Fibroblast of mammary gland (primary cell): ENCODE data around the gene CADPS2.

ENCODE experiments used
- DNase-seq: peaks from one replicate; pipeline ENCODE4 v3.0.0-alpha.2; 2010; ENCODE audit warnings: low read depth
- H3K4me3 ChIP-seq: 2 replicates; pipeline ENCODE4 v1.5.1; 2011; ENCODE audit warnings: low read depth, mild to moderate bottlenecking, low read length, moderate library complexity; ENCODE audit not compliant: control insufficient read depth
- TF ChIP-seq, protein P1 (sequence below): conservative IDR thresholded peaks from 2 replicates; pipeline ENCODE4 v1.5.1; 2011; ENCODE audit warnings: low read depth, low read length, inconsistent platforms; ENCODE audit not compliant: control insufficient read depth, insufficient read depth

The CADPS2 gene

DNA sequence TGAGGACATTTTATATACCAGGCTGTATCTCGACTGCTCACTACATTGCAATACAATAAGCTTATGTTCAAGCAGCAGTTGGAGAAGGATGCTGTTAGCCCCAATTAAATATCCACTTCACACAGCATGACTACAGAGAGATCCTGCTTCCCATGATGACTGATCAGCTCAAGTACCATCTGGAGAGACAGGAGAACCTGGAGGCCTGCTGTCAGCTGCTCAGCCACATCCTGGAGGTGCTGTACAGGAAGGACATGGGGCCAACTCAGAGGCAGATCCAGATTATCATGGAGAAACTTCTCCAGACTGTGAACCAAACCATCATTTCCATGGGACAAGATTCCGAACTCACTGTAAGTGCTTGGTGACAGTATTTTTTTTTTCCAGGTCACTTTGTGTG is 209.8 kb downstream of the CADPS2 start:
- DNase-seq = no peak
- TF ChIP-seq, protein P1, sequence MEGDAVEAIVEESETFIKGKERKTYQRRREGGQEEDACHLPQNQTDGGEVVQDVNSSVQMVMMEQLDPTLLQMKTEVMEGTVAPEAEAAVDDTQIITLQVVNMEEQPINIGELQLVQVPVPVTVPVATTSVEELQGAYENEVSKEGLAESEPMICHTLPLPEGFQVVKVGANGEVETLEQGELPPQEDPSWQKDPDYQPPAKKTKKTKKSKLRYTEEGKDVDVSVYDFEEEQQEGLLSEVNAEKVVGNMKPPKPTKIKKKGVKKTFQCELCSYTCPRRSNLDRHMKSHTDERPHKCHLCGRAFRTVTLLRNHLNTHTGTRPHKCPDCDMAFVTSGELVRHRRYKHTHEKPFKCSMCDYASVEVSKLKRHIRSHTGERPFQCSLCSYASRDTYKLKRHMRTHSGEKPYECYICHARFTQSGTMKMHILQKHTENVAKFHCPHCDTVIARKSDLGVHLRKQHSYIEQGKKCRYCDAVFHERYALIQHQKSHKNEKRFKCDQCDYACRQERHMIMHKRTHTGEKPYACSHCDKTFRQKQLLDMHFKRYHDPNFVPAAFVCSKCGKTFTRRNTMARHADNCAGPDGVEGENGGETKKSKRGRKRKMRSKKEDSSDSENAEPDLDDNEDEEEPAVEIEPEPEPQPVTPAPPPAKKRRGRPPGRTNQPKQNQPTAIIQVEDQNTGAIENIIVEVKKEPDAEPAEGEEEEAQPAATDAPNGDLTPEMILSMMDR = no peak

DNA sequence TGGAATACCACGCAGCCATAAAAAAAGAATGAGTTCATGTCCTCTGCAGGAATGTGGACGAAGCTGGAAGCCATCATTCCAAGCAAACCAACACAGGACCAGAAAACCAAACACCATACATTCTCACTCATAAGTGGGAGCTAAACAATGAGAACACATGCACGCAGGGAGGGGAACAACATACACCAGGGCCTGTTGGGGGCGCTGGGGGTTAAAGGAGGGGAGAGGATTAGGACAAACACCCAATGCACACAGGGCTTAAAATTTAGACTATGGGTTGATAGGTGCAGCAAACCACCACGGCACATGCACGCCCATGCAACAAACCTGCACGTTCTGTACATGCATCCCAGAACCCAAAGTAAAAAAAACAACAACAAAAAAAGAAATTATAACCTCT is 210.6 kb downstream of the CADPS2 start:
- H3K4me3 ChIP-seq = no peak overlapping the region
- TF ChIP-seq, protein P1 = no peak
- DNase-seq = no peak

More for the DNA sequence above, 209.8 kb downstream of the CADPS2 start:
- no peak overlapping the region for H3K4me3 ChIP-seq

DNA sequence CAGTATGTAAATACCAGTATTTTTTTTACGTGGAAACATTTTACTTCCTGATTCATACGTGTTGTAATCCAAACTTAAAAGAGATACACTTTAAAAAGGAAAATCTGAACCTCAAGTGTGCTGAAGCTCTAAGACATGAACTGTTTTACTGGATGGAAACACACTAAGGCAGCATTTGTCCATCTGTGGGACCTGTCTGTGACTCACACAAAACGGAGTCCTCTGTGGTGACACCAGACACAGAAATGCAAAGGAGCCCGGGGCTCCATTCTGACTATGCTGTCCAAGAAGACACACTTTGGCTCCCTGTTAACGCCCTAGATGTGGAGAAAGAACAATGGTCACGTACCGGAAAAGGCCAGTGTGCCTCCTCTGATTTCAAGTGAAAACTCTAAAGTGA is 211.2 kb downstream of the CADPS2 start:
- no peak overlapping the region for H3K4me3 ChIP-seq
- peak; percentile 39 for DNase-seq
- TF ChIP-seq, protein P1 = no peak

DNA sequence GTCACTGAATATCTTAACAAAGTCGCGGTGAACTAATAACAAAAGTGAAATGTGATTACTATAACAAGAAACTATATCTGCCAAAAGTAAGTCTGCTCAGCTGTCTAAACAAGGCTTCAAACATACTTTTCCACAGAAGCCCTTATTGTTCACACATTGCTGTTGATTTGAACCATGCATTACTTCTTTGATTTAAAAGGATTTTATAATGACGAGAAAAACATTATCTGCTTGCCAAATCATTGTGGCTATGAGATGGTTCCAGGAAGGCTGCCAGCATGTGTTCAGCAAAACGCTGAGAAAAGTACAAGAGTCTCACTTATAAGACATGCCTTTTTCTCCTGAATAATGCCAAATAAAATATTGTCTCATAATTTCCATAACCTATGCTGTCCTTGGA is 211.8 kb downstream of the CADPS2 start:
- peak; percentile 88 for DNase-seq
- H3K4me3 ChIP-seq = no peak overlapping the region
- TF ChIP-seq, protein P1 = no peak

DNA sequence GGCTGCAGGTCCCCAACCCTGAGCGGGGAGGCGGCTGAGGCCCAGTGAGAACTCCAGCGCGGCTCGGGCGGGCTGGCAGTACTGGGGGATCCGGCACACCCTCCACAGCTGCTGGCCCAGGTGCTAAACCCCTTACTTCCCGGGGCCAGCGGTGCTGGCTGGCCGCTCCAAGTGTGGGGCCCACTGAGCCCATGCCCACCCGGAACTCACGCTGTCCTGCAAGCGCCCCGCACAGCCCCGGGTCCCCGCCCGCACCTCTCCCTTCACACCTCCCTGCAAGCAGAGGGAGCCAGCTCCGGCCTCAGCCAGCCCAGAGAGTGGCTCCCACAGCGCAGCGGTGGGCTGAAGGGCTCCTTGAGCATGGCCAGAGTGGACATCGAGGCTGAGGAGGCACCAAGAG is 212.3 kb downstream of the CADPS2 start:
- no peak overlapping the region for H3K4me3 ChIP-seq
- DNase-seq = no peak
- TF ChIP-seq, protein P1 = no peak

DNA sequence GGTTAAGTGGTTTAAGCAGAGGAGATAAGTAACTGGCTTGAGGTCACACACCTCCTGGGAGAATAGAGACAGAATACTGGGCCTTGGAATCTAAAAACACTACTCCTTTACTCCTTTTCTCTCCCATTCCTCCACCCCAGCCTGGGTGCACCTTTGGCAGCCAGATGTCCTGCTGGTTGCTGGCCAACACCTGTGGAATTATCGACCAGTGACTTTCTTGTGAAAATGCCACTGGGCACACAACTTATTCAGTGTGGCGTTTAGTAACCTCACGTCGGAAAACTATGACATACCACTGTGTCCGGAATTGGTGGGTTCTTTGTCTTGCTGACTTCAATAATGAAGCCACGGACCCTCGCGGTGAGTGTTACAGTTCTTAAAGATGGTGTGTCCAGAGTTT is 213.7 kb downstream of the CADPS2 start:
- H3K4me3 ChIP-seq = no peak overlapping the region
- TF ChIP-seq, protein P1 = no peak
- no peak for DNase-seq

DNA sequence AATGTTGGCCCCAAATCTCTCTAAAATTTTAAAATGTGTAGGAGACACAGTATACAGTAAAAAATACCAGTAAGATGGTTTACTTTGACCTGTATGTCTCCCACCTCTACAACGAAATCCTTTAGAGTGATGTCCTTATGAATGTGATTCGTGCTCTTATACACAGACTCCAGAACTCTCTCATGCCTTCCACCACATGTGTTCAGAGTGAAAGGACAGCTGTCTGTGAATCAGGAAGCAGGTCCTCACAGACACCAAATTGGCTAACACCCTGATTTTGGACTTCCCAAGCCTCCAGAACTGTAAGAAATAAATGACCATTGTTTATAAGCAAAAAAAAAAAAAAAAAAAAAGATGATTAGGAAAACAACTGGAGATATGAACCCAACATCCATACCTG is 222.5 kb downstream of the CADPS2 start:
- TF ChIP-seq, protein P1 = no peak
- no peak overlapping the region for H3K4me3 ChIP-seq
- no peak for DNase-seq
